ENCODE results near the gene CAMK2A.

GRCh38 chr5:150274811-150275210 is 14.8 kb downstream of the CAMK2A start:
- no peak for TF ChIP-seq POLR2A (IDR thresholded peaks at IDR 0.05)
- TF ChIP-seq, protein P1, sequence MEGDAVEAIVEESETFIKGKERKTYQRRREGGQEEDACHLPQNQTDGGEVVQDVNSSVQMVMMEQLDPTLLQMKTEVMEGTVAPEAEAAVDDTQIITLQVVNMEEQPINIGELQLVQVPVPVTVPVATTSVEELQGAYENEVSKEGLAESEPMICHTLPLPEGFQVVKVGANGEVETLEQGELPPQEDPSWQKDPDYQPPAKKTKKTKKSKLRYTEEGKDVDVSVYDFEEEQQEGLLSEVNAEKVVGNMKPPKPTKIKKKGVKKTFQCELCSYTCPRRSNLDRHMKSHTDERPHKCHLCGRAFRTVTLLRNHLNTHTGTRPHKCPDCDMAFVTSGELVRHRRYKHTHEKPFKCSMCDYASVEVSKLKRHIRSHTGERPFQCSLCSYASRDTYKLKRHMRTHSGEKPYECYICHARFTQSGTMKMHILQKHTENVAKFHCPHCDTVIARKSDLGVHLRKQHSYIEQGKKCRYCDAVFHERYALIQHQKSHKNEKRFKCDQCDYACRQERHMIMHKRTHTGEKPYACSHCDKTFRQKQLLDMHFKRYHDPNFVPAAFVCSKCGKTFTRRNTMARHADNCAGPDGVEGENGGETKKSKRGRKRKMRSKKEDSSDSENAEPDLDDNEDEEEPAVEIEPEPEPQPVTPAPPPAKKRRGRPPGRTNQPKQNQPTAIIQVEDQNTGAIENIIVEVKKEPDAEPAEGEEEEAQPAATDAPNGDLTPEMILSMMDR (IDR thresholded peaks at IDR 0.05): no peak

All from Peyer's patch (tissue), 4 donors.